ELR (cell line): Measurements from ENCODE around the gene HHATL.

ENCODE experiments used
- DNase-seq: peaks from one replicate; pipeline ENCODE4 v3.0.0-alpha.2; 2015; ENCODE audit warnings: low read depth

The HHATL gene

DNA sequence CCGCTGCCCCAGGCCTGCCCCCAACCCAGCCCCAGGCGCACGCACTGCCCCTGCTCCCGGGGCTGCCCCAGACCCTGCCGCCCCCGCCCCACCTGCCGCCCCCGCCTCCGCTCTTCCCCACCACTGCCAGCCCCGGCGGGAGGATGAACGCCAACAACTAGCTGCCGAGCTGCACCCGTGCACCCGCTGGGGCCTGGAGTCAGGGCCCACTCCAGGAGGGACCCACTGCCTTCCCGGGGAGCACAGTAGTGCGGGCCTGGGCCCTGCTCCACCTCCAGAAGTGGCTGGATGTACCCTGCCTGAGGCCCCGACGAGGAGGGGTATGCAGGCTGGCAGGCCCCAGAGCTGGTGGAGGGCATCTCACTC lies 38.2 kb downstream of the HHATL start:
- DNase-seq = no peak

DNA sequence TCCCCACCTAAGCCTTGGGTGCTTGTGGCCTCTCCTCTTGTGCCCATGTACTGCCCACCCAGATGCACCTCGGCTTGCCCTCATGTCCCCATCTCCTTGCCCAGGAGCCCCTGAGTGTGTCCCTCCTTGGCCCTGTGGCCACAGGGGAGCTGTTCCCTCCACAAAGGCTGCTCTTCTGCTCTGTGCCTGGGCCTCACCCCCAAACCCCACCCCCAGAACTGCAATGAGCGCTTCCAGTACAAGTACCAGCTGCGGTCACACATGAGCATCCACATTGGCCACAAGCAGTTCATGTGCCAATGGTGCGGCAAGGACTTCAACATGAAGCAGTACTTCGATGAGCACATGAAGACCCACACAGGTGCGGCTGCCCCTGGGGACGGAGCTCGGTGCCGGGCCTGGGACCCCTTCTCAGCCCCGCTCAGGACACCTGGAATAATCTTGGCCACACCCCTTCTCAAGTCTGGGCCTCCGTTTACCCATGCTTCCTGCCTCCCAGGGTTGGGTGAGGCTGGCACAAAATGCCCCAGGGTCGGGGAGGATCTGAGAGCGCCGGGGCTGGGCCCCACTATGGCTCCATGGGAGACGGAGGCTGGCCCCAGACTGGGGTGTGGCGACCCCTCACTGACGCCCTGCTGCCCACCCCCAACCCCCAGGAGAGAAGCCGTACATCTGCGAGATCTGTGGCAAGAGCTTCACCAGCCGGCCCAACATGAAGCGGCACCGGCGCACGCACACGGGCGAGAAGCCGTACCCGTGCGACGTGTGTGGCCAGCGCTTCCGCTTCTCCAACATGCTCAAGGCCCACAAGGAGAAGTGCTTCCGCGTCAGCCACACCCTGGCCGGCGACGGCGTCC lies 38.8 kb downstream of the HHATL start:
- no peak for DNase-seq

DNA sequence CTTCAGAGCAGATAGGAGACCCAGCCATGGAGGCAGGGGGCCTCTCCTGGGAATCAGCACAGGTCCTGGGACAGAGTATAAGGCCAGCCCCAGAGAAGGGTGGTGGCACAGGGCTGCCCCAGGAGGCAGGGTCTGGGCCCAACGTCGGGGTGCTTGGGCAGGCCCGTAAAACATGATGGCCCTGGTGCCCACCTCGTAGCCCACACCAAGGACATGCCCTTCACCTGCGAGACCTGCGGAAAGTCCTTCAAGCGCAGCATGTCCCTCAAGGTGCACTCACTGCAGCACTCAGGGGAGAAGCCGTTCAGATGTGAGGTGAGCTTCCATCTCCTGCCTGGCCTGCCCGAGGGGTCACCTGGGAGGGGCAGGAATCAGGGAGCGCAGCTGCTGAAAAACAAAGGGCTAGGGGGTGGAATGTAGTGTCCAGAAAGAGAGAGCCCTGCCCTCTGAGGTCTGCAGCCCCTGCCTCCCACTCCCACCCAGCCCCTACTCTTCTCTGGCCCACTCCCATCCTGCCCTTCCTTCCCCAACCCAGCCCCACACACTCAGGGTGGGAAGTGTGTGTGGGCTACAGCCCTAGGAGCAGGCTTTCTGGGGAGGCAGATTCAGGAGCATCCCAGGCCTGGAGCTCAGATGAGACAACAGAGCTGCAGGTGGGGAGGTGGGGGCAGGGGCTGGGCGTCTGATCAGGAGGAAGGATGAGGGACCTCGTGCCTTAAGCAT lies 39.6 kb downstream of the HHATL start:
- no peak for DNase-seq

DNA sequence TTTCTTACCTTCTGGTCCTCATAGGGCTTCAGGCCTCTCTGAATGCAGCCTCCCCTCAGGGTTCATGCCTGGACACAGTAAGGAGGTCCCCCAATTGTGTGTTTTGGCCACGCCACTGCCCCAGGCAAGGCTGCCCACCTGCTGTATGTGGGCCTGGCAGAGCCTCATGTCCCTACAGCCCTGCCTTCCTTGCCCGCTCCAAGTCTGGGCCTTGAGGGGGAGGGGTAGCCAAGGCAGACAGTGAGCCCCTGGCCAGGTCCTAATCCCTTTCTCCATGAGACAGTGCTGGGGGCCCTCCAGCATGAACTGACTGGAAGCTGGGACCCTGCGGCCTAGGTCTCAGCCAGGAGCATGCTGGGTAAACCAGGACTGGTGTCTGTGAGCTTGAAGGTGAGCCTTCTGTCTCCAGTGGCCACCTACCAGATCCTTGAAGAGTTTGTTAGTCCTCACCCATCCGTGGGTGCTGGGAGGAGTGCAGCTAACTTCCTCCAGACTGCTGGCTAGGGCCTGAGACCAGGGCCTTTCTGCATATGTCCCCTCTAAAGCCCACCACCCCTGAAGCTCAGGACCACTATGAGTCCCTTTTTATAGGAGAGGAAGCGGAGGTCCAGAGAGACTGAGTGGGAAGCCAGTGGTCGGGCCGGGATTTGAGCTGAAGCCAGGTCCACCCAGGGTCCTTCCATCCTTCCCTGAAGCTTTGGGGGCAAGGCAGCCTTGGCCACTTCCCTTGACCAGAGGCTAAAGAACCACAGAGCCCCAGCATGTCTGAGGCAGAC lies 40.4 kb downstream of the HHATL start:
- DNase-seq = no peak

DNA sequence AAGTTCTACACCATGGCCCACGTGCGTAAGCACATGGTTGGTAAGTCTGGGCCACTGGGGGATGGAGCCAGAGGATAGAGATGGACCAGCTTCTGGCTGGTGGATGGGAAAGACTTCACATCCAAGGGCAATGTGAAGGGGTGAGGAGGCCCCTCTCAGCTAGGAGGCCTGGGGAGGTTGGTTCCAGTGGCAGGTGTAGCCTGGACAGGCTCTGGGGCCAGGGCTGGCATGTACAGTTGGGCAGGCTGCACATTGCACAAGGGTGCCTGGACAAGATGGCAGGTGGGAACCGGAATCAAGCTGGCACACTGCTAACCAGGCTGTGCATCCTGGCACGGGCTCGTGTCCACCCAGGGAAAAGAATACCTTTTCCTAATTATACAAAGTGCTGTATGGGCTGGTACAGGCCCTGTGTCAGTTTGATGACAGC lies 41.0 kb downstream of the HHATL start:
- no peak for DNase-seq

DNA sequence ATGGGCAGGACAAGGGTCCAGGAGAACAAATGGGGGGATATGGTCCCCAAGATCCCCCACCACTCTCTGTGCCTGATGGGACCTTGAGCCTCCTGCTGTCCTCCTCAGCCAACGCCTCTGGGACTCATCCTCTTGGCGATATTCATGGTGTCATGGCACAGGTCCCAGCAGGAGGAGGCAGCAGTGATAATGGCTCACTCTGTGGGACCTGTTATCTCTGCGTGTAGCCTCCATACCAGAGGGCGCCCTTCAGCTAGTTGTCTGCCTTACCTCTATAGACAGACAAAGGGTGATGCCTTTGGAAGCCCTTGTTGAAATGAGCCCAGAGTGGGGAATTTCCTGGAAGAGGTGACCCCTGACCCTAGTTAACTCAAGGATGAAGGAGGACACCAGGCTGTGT lies 41.7 kb downstream of the HHATL start:
- peak; percentile 40 for DNase-seq

DNA sequence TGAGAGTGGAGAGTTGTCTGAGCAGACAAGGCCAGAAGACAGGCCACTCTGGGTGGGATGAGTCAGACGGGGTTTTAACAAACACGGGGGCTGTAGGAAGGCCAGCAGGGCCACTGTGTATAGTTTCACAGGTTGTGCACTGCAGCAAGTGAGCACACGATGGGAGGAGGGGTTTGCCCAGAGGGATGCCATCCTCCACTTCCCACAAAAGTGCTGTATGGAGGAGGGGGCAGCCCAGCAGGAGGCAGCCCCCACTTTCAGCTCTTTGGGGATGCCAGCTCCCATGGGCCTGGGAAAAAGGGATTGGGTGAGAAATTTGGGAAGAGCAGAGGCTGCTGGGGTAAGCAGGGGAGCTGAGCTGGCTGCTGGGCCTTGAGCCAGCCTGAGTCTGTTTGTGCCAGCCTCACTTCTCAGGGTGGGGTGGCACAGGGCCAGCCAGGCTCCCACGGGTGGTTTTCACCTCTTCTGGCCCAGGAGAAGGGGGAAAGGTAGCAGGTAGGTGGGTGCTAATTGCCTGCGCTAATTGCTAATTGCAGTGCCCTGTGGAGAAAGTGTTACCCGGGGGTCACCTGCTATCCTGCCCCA lies 42.4 kb downstream of the HHATL start:
- DNase-seq = peak; percentile 13

DNA sequence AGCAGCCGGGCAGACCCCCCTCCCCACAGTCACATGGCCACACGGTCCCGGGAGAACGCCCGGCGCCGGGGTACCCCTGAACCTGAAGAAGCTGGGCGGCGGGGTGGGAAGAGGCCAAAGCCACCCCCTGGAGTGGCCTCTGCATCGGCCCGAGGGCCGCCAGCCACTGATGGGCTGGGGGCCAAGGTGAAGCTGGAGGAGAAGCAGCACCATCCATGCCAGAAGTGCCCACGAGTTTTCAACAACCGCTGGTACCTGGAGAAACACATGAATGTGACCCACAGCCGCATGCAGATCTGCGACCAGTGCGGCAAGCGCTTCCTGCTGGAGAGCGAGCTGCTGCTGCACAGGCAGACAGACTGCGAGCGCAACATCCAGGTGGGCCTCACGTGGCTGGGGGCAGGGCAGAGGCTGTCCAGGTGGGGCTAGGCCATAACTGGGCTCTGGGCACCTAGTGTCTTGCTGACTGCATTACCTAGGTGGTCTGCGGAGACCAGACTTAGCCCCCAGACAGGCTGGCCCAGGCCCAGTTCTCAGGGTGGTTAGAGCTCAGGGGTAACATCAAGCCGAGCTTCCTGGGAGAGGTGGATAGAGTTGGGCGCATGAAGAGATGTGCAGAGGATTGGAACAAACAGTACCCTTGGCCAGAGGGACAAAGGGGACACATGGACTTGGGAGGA lies 43.0 kb downstream of the HHATL start:
- no peak for DNase-seq

DNA sequence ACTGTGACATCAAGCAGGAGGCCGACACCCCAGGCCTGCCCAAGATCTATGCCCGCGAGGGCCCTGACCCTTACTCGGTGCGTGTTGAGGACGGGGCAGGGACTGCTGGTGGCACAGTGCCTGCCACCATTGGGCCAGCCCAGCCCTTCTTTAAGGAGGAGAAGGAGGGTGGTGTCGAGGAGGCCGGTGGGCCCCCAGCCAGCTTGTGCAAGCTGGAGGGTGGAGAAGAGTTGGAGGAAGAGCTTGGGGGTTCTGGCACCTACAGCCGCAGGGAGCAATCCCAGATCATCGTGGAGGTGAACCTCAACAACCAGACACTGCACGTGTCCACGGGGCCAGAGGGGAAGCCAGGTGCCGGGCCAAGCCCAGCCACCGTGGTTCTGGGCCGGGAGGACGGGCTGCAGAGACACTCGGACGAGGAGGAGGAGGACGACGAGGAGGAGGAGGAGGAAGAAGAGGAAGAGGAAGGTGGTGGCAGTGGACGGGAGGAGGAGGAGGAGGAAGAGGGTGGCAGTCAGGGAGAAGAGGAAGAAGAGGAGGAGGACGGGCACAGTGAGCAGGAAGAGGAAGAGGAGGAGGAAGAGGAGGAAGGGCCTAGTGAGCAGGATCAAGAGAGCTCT lies 43.7 kb downstream of the HHATL start:
- DNase-seq = no peak

DNA sequence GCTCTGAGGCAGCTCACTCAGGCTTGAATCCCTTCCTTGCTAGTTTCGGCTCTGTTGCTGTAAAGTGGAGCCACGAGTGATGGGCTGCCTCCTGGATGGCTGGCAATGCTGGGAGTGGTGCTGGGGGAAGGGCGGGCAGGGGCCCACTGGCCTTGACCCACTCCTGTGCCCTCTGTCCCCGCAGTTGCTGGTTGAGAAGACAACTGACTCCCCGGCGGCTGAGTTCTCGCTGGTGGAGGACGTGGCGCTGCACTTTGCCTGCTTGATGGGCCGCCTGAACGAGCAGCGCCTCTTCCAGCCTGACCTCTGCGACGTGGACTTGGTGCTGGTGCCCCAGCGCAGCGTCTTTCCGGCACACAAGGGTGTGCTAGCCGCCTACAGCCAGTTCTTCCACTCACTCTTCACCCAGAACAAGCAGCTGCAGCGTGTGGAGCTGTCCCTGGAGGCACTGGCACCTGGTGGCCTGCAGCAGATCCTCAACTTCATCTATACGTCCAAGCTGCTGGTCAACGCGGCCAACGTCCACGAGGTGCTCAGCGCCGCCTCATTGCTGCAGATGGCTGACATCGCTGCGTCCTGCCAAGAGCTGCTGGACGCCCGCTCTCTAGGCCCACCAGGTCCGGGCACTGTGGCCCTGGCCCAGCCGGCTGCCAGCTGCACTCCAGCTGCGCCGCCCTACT lies 44.4 kb downstream of the HHATL start:
- no peak for DNase-seq

DNA sequence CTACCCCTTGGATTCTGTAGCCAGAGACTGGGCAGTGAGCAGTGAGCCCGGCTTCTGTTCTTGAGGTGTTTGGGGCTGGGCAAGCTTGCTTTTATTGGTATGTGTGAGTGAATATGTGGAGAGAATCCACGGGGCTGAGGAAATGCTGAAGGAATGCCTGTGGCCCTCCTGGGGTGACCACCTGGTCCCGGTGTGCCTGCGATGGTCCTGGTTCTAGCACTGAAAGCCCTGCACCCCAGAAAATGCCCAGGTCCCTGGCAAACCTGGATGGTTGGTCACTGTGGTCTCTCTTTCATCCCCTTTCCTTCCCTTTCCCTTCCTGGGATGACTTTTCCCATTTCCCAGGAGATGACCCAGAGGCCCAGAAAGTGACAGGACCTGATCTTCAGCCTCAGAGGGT lies 44.9 kb downstream of the HHATL start:
- DNase-seq = no peak

DNA sequence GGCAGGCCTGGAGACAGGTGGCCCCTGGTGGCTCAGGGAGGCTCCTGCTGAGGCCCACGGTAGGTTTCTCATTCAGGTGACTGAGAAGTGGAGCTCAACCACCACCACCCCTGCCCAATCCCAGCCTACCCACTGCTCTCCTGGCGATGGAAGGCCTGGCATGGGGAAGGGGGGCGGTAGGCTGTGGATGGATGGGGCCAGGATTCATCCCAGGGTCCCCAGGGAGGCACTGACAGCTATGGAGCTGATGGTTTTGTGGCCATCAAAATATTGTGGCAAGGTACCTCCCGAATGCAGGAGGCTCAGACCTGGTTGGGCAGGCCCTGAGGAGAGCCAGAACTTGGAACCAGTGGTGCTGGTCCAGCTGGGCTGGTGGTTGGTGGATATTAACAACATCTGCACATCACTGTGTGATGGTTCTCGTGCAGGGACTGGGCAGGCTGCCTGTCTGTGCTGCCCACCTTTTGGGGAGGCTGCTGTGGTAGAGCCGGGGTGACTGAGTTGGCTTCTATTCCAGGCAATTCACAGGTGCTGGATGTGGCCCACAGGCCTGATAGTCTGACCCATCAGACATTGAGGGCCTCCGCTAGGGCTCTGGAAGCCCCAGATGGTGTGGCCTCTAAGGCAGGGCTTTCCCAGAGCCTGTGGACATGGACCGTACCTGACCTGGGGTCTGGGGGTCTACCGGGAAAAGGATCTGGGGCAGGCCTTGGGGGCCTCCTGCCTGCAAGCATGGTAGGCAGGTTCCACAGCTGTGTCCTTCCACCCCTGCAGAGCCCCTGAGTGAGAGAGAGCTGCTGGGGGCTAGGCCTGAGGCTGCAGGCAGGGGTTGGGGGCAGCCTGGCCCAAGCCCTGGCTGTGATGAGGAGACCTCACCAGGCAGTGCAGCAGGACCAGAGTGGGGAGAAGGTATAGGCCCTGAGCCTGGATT lies 45.7 kb downstream of the HHATL start:
- no peak for DNase-seq

DNA sequence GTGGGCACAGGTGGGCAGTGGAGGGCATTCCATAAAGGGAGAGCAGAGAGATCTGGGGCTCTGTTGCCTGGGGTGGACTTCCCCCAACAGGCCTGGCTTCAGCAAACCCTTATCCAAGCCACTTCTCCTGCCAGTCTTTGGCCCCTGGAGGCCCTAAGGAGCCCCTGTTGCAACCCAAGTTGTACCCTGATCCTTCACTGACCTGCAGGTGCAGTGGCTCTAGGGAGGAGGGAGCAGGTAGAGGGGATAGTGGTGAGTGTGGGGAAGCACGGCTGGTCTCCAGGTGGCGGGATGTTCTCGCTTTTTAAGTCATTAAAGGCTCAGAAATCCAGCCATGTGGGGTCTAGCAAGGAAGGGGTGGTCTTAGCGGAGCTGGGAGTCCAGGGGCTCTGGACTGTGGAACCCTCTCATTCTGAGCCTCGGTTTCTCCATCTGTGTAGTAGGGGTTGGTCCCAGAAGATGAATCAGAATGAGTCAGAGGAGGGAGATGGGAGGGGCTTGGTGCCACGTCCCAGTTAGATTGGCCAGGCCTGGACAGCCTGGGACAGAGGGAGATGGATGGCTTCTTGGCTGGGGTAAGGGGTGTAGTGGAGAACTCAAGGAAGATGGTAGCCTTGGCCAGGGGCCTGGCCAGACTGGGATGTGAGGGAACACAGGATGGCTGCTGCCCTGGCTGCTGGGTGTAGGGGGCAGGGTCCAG lies 46.5 kb downstream of the HHATL start:
- peak; percentile 59 for DNase-seq

DNA sequence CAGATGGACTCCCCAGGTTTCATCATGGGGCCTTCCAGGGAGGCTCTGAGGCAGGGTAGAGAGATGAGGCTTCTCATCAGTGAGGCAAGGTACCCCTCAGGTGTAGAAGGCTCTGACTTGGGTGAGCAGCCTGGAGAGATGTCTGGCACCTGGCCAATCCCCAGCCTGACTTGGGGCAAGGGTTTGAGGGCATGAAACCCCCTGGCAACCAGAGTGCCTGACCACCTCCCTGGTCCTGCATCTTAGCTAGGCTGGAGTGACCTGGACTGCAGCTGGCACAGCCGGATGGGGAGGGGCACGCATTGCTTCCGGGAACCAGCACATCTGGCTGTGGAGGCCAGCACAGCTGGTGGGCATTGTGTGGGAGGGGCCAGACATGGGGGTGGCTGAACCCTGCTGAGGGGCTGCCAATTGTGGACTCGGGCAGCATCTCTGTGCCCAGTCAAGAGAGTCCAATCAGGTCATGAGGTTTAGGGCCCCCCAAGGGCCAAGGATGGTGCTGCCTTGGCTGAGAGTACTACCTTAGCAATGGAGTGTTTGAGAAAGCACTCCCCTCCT lies 47.2 kb downstream of the HHATL start:
- DNase-seq = no peak

DNA sequence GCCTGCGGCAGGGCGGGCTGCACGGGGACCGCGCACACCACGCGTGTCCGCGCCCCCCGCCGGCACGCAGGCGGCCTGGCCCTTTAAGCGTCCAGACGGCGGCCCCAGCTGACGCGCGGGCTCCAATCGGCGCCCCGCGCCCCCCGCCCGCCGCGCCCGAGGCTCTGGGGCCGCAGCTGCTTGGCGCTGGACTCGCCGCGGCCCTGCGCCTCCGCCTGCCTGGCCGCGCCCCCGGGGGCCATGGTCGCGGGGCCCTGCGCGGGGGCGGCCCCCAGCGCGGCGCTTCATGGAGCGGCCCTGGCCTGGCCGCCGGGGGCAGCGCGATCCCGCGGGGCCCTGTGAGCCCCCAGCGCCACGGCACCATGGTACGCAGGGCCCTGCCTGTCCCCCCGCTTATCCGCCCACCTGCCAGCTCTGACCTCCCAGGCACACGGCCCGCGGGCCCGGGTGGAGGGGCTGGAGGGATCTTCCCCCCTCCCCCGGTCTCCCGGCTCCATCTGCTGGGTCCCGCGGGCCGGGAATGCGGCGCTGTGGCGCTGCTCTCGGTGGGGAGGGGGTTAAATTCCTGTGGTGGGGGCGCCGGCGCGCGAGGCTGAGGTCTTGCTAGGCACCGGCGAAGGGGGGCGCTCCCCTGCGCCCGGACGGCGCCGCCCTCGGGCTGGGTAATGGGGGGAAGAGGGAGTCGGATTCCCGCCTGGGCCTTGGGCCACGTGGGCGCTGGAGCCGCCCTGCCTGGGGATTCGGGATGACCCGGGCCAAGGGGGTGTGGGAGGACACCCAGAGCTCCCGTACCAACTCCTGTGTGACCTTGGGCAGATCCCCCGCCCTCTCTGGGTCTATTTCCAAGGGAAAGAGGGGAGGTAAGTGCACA lies 48.0 kb downstream of the HHATL start:
- peak; percentile 53 for DNase-seq

DNA sequence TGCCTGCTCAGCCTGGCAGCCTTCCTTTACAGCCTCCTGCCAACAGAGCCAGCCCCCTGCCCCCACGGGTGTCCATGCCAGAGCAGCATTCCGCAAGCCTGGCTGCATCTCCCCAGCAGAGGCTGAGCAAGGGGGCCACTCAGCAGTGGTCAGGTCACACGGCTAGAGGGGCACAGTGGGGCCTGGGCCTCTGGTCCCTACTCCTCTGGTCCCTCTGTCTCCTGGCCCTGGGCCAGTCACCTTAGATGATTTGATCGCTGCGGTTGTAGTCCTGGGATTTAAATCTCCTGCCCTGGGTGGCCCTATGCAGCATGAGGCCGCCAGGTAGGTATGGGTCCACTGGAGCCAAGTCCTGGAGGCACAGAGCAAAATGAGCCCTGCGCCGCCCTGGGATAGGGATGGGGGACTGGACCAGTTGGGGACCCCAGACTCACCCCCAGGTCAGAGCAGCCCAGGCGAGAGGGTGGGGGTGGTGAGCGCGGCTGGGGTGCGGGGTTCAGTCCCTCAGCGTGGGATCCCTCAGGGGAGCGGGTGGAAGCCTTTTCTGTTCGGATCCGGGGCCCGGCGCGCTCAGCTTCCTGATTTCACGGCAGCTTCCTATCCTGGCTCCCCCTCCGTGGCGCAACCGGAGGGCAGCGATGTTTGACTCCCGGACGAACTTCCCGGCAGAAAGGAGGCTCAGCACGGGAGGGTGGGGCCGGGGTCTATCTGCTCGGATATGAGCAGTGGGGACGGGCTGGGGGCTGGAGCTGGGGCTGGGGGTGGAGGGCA lies 48.9 kb downstream of the HHATL start, which contains the start of gene ZBTB47:
ZBTB47 (plus strand) TSS at position 138 of the 771 bp plus-strand sequence. CDS start 4,659 bp downstream, outside the sequence.
- DNase-seq = peak; percentile 54

DNA sequence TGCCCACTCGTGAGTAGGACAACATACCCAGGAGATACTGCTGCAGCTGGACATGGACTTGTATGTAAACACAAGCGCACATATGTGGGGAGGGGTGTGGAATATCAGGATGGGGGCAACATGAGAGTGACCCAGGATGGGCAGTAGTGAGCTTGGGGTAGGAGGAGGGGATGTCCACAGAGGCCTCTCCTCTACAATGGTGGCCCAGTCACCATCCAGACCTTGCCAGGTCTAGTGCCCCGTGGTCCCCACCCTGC lies 49.4 kb downstream of the HHATL start:
- no peak for DNase-seq
